CD4-positive, alpha-beta T cell (primary cell): ENCODE measurements around the gene SND1. TPM values are rescaled to one million over a fixed set of nuclear protein-coding genes. Genes with fewer than 3 reads are reported as not detected.

Experiments used
- ATAC-seq: fragments of 200-7000 bp; cut with Tn5 transposase; one replicate; pipeline ENCODE4 v1.10.0; 2022; ENCODE audit warnings: mild to moderate bottlenecking; ENCODE audit not compliant: poor library complexity
- CTCF ChIA-PET: fragments of 350-600 bp; sonication (Branson Sonifier 250); formaldehyde crosslinking; loops from one replicate; lab custom pipeline; 2021; ENCODE audit warnings: antibody characterized with exemption, inconsistent platforms; lab: Charles Lee
- POLR2A ChIA-PET: fragments of 350-600 bp; sonication (Branson Sonifier 250); formaldehyde crosslinking; loops from one replicate; lab custom pipeline; 2021; ENCODE audit warnings: antibody characterized with exemption, inconsistent platforms; lab: Charles Lee
- DNase-seq, 14 experiments: peaks; one replicate each; pipeline ENCODE4 v3.0.0-alpha.2; 2013 to 2020; ENCODE audit warnings: mixed read lengths in 2 of 14
- H3K27ac ChIP-seq, 2 donors: one replicate each; pipeline versions ENCODE4 v1.5.1 to v1.7.0; 2013; ENCODE audit warnings: low read length in 2 of 2, low read depth in 1 of 2, mild to moderate bottlenecking in 1 of 2
- H3K27me3 ChIP-seq, 2 experiments: 1 replicate in 1 of 2; 2 replicates in 1 of 2; pipeline versions ENCODE4 v1.6.1 to v1.7.0; 2013; ENCODE audit warnings: low read length in 2 of 2, control low read depth in 1 of 2, mild to moderate bottlenecking in 1 of 2, moderate library complexity in 1 of 2; ENCODE audit not compliant: insufficient read depth in 2 of 2, control insufficient read depth in 1 of 2
- H3K36me3 ChIP-seq: one replicate; pipeline ENCODE4 v1.6.1; 2013; ENCODE audit warnings: low read length, control low read depth; ENCODE audit not compliant: insufficient read depth
- H3K4me1 ChIP-seq: one replicate; pipeline ENCODE4 v1.6.1; 2013; ENCODE audit warnings: low read length, control low read depth; ENCODE audit not compliant: insufficient read depth
- H3K4me3 ChIP-seq: one replicate; pipeline ENCODE4 v1.5.1; 2013; ENCODE audit warnings: mild to moderate bottlenecking, low read length, moderate library complexity
- H3K9me3 ChIP-seq, 2 experiments: 1 replicate in 1 of 2; 2 replicates in 1 of 2; pipeline versions ENCODE4 v1.6.1 to v1.7.0; 2013; ENCODE audit warnings: low read length in 2 of 2, mild to moderate bottlenecking in 2 of 2, control low read depth in 1 of 2, moderate library complexity in 1 of 2; ENCODE audit not compliant: control insufficient read depth in 1 of 2, insufficient read depth in 1 of 2
- H3K27ac Mint-ChIP-seq: one replicate; pipeline ENCODE4 v1.8.0; 2020; ENCODE audit warnings: mixed read lengths
- H3K27me3 Mint-ChIP-seq: one replicate; pipeline ENCODE4 v1.8.0; 2021; ENCODE audit warnings: mixed read lengths
- H3K36me3 Mint-ChIP-seq: one replicate; pipeline ENCODE4 v1.8.0; 2021; ENCODE audit warnings: low read depth, mixed read lengths
- H3K4me1 Mint-ChIP-seq: one replicate; pipeline ENCODE4 v1.8.0; 2021; ENCODE audit warnings: low read depth, mixed read lengths
- H3K4me3 Mint-ChIP-seq: one replicate; pipeline ENCODE4 v1.8.0; 2020; ENCODE audit warnings: mild to moderate bottlenecking, mixed read lengths
- H3K9me3 Mint-ChIP-seq: one replicate; pipeline ENCODE4 v1.8.0; 2020; ENCODE audit warnings: mixed read lengths
- CTCF ChIP-seq: fragments of 200-600 bp; IDR thresholded peaks from one replicate; pipeline ENCODE4 v1.8.0; 2022; ENCODE audit warnings: antibody characterized with exemption, mild to moderate bottlenecking
- intact Hi-C, 2 experiments: fragments of 100-400 bp; cut with DNase I in 1 of 2; cut with micrococcal nuclease in 1 of 2; formaldehyde crosslinking; loops; one replicate each; pipeline versions ENCODE4 v1.15.1 to v1.9.0; 2023 to 2025; cut with DNase I, micrococcal nuclease
- total RNA-seq, 174 experiments: library from RNA in 2 of 174; stranded (reverse) in 2 of 174; gene quantifications; one replicate each; pipeline ENCODE4 v1.2.3 and lab custom pipeline; 2021 to 2026

Gene SND1
- total RNA-seq, 2 experiments from 2014 or later = 104 to 113 TPM

- intact Hi-C loops = no loop called here
- no peaks in the 10 kb centered on the region for H3K36me3 ChIP-seq
- H3K4me3 Mint-ChIP-seq = no peak overlapping the region
- TF ChIP-seq CTCF = no peak
- no peaks in the 10 kb centered on the region for H3K9me3 Mint-ChIP-seq
- peaks cover 7 to 17% of the 10 kb centered on the region in 2 experiments for H3K27me3 ChIP-seq
- DNase-seq (no peak), ATAC-seq (no peak)
- H3K27ac ChIP-seq = no peak overlapping the region
- H3K27ac Mint-ChIP-seq = no peak overlapping the region
- no peaks in the 10 kb centered on the region for H3K36me3 Mint-ChIP-seq
- CTCF ChIA-PET = no interaction called here
- POLR2A ChIA-PET = no interaction called here
- peaks cover 48% of the 10 kb centered on the region for H3K27me3 Mint-ChIP-seq
- peaks cover 0 to 20% of the 10 kb centered on the region in 2 experiments for H3K9me3 ChIP-seq
- H3K4me1 Mint-ChIP-seq = no peaks in the 10 kb centered on the region
- H3K4me3 ChIP-seq = no peak overlapping the region
- H3K4me1 ChIP-seq = no peaks in the 10 kb centered on the region
These were observed 39.7 kb upstream of the SND1 start for GRCh38 chr7:127612263-127612662.

- no peak for TF ChIP-seq CTCF
- Histone ChIP-seq H3K27me3 (peaks cover 23 to 29% of the 10 kb centered on the region in 2 experiments), H3K27ac (no peak overlapping the region), H3K4me1 (peaks cover 3% of the 10 kb centered on the region), H3K4me3 (no peak overlapping the region), H3K36me3 (no peaks in the 10 kb centered on the region), H3K9me3 (no peaks in the 10 kb centered on the region)
- DNase-seq = no peak
- Mint-ChIP-seq H3K27ac (no peak overlapping the region), H3K9me3 (no peaks in the 10 kb centered on the region), H3K4me3 (no peak overlapping the region), H3K36me3 (no peaks in the 10 kb centered on the region), H3K27me3 (peaks cover 79% of the 10 kb centered on the region), H3K4me1 (no peaks in the 10 kb centered on the region)
- CTCF ChIA-PET = no interaction called here
- no peak for ATAC-seq
- POLR2A ChIA-PET = no interaction called here
- intact Hi-C loops = no loop called here
These were observed 35.3 kb upstream of the SND1 start for GRCh38 chr7:127616724-127617123.

- Mint-ChIP-seq H3K36me3 (no peaks in the 10 kb centered on the region), H3K9me3 (no peaks in the 10 kb centered on the region), H3K27me3 (peaks cover 82% of the 10 kb centered on the region), H3K4me1 (no peaks in the 10 kb centered on the region), H3K4me3 (no peak within 1 kb of the TSS), H3K27ac (no peak within 1 kb of the TSS)
- DNase-seq (no peak), ATAC-seq (no peak)
- no peaks in the 10 kb centered on the region for H3K9me3 ChIP-seq
- H3K27ac ChIP-seq = no peak within 1 kb of the TSS
- H3K4me3 ChIP-seq = no peak within 1 kb of the TSS
- POLR2A ChIA-PET = no interaction called here
- intact Hi-C loops = no loop called here
- CTCF ChIA-PET = interaction anchor here (1.4 kb wide), 1 partner anchor 9 kb away, joined by 3 read pairs; no protein-coding TSS in a partner anchor
- peaks cover 23 to 32% of the 10 kb centered on the region in 2 experiments for H3K27me3 ChIP-seq
- TF ChIP-seq CTCF = no peak
- no peaks in the 10 kb centered on the region for H3K36me3 ChIP-seq
- H3K4me1 ChIP-seq = peaks cover 3% of the 10 kb centered on the region
These were observed 34.0 kb upstream of the SND1 start, which contains the start of gene PAX4 for GRCh38 chr7:127618042-127618441. Gene PAX4, minus strand, starts transcription at chr7:127618142. Its CDS starts 2,214 bp downstream, at chr7:127615928.
